ENCODE measurements around the gene SDC3.

Gene SDC3

DNA sequence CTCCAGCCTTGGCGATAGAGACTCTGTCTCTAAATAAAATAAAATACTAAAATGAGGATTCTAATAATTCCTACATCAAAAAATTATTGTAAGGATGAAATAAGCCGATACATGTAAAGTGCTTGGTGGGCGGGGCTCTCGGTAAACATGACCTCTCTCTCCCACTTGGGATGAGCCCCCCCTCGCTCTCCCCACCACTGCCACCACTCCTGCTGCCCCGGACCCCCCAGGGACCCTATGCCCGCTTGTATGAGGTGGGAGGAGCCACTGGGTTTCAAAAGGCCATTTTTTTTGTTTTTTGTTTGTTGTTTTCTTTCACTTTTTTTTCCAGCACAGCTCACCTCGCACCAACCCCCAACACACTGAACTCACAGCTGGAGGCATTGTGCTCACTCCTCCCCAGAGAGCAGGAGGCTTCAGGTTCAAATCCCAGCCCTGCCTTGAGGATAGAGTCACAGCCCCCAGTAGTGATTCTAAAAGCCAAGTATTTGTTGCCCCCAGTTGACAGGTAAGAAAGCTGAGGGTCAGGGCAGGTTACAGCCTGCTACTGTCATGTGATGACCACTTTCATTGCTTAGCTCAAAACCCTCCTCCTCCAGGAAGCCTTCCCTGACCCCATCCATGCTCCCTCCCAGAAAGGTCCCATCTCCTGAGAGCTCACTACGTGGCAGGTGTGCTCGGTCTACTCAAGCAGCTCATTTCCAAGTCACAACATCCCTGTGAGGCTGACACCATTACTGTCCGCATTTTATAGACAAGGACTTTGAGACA, 4.2 kb downstream of the SDC3 start:
- DNase-seq: no peak

DNA sequence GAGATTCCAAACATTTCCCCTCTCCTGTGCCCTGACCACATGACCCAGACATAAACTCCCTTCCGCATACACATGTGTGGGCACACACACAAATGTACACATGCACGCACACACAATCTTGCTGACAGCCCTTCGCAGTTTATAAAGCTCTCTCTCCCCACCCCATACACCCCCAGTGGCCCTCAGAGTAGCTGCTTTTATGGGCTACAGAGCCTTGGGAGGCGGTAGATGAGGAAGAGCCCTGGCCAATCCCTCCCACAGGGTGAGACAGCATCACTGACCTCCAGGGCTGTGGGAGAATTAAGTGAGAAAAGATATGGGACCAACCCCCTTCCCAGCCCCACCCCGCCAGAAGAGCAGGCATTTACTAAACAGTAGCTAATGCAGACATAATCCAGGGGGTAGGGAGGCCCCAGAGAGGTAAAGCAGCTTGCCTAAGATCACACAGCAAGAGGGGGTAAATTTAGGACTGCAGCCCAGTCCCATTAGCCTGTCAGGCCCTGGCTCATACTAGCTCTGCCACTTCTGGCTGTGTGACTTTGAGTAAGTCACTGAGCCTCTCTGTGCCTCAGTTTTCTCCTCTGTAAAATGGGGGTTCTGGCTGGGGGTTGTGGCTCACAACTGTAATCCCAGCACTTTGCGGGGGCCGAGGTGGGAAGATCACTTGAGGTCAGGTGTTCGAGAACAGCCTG, 5.1 kb downstream of the SDC3 start:
- DNase-seq: no peak

DNA sequence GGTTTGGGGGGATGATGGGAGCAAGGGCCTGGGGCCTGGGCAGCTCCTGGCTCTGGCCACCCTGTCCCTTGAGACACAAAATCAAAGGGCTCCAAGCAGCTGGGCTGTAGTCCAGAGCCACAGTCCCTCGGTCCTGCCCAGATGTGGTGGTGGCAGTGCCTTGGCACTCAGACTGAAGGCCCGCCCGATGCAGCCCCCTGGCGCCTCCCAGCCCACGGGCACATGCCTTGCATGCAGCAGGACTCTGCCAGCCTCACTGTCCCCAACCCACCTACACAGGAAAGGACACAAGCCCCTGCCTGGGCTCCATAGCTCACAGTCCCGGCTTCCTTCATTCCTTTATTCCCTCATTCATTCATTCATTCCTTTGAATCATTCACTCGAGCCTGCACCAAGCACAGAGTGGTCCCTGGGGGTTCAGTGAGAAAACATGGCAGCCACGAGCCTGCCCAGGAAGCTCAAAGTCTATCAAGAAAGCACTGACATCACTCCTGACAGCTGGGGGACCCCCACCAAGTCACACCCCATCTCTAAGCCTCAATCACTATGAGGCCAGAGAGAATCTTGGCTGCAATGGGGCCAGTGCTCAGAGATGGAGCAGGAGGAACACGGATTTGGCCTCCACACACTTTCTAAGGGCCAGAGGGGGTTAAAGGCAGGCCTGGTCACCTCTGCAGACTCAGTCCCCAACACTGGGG, 5.8 kb downstream of the SDC3 start:
- DNase-seq: no peak

DNA sequence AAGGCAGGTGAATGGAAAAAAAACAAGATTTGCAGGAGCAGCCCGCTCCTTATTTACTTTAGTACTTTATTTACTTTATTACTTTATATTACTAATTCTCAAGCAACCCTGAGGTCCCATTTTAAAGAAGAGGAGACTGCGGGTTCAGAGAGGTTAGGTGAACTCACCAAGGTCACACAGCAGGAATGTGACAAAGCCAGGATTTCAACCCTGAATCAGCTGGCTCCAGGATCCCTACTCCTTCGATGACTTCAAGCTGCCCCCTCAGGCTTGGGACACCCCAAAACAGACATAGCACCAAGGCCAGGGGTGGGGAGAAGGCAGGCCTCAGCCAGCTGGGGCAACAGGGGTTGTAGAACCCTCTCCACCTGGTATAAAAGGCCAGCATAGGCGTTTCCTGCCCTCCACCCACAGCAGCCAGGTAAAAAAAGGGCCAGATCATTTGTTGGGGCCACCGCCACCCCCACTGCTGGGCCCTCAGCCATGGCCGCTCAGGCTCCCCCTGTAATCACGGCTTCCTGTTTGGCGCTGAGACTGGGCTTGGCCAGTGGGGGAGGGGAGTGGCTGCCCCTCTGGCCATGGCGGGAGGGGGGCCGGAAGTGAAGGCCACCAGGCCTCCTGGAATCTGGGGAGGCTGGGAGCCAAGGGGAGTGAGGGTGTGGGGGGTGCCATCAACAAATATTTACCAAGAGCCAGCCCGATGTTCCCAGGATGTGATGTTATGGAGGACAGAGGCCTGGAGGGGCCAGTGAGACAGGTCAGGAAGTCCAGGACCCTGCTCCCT, 6.6 kb downstream of the SDC3 start:
- no peak for DNase-seq

DNA sequence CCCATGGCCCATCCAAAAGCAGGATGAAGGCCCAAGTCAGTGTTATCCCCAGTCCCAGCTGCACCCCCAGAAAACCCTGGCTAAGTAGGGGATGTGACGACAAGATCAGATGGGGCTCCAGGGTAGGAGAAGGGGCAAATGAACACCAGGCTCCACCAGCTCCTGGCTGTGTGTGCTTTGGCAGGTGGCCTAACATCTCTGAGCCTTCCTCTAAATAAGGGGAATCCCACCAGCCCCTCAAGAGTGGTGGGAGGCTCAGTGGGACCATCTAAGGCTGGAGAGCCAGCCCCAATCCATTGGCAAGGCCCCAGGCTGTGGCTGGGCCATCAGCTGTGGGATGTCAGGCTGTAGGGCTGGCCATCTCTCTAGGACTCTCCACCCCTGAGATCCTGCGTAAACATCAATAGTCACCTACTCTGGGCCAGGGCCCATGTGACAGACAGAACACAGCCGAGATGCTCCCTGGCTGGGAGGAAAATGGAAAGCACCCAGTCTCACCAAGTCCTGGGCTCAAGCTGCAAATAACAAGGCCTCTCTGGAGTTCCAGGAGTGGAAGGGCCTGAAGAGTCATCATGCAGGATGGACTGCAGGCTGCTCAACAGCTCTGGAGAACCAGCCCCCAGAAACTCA, 7.5 kb downstream of the SDC3 start:
- no peak for DNase-seq

DNA sequence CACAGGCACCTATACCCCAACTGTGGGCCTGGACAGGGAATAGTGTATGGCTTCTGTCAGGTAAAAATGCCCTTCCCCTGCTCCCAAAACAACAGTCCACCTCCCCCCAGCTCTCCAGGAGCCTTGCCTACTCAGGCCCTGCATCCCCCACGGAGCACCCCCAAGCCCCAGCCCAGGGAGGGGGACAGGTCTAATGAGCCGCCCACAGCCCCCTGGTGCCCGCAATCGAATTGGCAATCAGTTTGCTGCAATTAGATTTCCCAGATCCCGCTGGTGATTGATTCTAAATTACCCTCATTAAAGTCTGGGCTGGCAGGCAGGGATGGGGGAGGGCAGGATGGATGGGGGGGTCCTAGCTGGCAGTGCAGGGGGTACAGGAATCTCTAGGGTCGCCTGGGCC, 8.1 kb downstream of the SDC3 start:
- no peak for DNase-seq

DNA sequence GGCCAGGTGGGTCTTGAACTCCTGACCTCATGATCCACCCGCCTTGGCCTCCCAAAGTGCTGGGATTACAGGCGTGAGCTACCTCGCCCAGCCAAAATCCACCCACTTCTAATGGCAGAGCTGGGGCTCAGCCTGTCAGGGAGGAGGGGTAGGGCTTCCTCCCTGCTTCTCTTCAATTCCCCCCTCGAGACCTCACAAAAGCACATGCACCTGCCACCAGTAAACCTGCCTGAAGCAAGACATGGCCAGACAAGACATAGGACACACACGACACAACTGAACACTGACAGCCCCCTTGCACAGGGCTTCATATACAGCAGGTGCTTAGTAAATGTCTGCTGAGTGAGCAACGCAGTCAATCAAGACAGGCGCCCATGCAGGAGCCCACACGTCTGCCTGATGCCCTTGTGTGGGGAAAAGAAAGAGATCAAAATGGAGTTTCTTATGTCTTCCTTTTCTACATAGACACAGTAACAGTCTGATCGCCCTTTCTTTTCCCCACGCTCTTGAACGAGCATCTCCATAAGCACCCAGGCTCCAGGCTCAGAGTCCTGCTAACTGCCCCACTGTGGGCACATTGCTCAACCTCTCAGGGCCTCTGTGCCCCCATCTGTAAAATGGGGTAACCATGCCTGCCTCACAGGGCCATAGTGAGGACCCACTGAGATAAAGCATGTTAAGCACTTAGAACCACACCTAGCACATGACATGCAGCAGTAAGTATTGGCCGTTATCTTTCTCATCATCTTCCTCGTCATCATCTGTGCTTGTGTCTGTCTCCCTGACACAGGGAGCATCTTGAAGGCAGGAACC, 8.8 kb downstream of the SDC3 start:
- DNase-seq: no peak

DNA sequence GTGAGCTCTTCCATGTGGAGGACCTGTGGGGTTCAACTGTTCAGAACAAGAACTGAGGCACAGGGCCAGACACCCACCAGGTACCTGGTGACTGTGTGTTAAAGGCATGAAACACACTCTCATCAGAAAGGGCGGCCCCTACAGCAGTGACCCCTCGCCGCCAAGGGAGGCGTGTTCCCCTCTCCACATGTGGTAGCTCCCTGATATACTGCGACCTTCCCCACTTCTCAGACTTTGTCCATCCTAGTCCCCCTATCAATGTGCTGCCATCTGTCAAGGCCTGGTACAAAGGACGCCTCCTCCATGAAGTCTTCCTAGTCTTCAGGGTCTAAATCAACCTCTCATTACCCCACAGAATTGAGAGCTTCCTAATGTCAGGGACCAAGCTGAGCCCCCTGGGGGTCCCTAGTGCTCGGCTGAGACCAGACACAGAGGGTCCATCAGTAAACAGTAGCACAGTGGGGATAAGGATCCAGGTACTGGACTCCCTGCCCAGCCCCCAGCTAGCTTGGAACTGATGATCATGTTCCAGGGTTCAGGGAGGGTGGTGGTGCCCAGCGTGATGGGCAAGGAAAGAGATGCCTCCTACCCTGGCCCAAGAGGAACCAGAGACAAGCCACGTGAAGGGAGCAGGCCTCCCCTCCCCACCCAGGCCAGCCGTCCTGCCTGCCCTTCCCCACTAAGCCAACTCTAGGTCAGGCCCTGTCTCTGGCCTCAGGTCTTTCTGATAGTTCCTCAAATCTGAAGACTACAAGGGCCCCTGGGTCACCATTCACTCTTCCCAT, 10.3 kb downstream of the SDC3 start:
- no peak for DNase-seq

DNA sequence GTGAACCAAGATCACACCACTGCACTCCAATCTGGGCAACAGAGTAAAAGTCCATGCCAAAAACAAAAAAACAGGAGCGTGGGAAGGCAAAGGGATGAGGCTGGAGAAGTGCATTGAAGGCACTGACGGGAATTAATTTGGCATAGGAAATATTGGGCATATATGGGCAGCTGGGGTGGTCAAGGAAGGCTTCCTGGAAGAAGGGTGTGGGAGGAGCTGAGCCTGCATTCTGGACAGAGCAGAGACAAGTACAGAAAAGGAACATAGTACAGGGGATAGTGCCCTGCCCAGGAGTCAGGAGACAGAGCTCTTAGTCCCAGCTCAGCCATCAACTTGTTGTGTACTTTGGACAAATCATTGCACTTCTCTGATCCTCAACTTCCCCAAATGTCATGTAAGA, 11.7 kb downstream of the SDC3 start:
- no peak for DNase-seq

DNA sequence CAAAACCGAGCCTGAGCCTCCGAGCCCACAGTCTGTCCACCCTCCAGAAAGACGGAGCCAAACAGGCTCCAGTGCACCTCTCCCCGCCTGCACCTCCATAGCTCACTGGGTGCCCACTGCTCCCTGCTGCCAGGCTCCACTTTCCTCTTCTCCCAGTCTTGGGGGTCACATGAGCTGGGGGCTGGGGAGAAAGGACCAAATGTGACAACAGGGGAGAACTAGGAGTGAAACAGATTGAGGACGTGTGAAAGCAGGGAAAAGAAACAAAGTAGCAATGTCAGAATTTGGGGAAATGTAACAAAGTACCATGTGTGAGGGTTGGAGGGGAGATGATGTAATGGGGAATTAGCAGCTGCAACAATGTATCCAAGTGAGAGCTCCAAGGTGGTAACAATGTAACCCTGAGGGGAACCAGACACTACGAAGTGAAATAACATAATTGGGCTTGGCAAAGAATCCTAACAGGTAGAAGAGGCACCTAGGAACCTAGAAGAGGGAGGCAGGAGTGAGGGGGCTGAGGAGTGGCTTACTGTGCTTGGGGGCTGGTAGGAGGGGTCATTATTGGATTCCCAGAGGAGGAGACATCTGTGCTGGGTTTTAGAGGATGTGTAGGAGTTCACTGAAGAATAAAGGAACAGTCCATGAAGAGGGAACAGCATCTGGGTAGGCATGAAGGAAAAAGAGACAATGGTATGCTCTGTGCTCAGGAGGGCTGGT, 12.5 kb downstream of the SDC3 start:
- no peak for DNase-seq

DNA sequence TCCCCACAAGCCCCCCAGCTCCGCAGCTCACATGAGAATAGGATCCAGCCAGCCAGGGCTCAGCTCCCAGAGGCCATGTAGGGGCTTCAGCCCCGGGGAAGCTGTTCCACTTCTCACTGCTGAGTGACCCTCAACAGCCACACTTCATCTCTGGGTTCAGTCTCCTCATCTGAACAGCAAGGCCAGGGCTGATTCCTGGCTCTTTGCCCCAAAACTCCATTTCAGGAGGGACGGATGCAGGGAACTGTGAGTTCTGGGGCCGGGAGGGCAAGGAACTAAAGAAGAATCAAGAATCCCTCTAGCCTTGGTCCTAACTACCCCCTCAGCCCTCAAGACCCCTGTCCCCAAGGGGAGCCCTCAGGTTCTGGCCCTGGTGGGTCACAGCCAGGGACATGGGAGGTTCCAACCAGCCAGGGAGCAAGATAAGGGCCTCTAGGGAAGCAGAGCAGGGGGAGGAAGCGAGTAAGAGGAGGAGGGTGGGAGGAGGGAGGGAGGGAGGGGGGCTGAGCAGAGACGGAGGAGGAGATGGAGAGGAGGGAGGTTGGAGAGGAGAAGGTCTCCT, 13.1 kb downstream of the SDC3 start:
- DNase-seq: no peak

DNA sequence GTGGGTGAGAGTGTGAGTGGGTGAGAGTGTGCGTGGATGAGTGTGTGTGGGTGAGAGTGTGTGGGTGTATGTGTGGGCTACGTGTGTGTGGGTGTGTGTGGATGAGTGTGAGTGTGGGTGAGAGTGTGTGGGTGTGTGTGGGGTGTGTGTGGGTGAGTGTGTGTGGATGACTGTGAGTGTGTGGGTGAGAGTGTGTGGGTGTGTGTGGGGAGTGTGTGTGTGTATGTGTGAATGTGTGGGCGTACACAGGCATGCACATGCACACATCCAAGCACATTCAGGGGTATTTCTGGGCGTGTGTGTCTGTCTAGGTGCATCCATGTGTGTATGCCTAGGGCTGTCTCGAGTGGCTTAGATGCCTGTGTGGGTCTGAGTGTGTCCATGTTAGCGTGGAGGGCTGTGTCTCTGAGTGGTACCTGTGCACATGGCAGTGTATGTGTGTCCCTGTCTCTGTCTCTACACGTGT, 14.0 kb downstream of the SDC3 start:
- DNase-seq: no peak

DNA sequence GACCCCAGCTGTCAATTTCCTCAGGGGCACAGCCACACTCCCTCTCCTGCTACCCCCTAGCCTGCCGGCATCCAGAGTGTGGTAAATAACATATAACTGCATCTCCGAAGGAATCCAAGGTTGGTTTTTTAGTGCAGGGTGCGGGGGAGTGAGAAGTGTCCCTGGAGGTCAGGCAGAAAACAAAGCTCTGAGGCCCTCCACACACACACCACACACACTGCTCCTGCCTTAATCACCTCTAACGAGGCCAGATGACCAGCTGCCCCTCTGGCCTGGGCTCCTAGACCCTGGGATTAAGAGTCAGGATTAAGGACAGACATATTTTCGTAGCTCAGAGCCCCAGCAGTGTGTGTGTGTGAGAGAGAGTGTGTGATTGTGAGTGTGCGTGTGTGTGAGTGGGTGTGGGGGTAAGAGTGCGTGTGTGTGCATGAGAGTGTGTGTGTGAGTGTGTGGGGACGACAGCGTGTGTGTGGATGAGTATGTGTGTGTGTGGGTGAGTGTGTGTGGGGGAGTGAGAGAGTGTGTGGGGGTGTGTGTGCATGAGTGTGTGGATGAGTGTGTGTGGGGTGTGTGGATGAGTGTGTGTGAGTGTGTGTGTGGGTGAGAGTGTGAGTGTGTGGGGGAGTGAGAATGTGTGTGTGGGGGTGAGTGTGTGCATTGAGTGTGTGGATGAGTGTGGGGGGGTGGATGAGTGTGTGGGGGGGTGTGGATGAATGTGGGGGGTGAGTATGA, 14.6 kb downstream of the SDC3 start:
- DNase-seq: no peak

DNA sequence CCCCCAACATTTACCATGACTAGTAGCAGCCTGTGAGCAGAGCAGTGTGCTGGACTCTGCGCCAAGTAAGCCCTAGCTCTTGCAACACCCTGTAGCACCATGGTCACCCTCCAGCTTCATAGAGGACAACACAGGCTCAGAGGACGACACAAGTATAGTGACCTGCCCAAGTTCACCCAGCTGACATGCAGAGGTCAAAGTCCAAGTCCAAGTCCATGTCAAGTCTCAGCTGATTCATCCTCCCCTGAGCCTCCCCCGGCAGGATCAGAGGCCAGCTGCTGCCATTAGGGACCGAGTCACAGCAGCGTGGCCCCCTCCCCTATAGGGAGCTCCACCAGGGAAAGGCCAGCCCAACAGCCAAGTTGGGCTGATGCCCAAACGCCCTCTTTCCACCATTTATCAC, 15.9 kb downstream of the SDC3 start:
- no peak for DNase-seq

DNA sequence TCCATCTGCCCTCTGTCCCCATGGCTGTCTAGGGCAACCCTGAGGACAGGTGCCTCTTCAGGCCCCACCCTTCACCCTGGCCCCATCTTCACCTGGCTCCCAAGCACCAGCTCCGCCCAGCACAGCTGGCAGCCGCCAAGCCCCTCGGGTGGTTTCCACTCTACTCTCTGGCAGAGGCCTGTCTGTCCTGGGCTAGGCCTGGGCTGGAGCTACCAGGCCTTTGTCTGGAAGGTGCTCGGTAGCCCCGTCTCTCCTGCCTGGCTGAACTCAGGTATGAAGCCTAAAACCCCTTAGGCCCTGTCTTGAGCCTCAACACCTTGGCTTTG, 17.4 kb downstream of the SDC3 start:
- DNase-seq: no peak

DNA sequence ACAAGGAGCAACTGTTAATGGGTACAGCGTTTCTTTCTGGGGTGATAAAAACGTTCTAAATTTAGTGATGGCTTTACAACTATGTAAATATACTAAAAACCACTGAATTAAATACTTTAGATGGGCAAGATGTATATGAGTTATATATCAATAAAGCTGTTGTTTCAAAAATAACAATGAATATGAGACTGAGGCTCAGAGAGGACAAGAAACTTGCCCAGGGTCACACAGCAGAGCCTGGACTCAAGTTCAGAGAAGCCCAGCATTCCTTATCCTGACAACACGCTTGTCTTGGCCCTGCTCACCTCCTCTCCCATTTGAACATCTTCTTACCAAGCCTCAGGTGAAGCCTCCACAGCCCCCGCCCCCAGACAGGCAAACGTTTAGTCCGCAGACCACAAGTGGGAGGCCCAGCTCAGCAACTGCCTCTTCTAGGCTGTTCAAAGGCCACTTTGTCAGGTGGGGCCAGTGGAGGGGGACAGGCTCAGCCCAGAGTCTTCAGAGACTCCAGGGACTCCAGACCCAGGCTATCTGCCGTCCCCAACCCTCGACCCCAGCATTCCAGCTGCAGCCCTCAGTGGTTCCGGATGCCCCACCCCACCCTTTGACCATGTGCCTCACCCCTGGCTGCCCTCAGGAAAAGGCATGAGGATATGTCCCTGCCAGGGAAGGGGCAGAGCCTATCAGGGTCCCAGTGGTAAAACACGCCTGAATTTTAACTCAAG, 17.9 kb downstream of the SDC3 start:
- DNase-seq: no peak

DNA sequence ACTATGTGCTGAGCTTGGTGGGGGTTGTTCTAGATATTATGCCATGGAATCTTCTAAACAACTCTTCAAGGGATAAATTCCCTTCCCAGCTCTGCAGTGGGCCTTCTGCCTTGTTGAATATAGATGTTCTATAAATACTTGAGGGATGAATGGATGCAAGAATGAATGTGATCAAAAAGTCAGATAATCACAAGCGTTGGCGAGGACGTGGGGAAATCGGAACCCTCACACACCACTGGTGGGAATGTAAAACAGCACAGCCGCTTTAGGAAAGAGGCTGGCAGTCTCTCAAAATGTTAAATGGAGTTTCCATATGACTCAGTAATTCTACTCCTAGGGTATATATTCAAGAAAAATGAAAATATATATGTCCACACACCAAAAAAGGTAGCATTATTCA, 19.0 kb downstream of the SDC3 start:
- DNase-seq: no peak

DNA sequence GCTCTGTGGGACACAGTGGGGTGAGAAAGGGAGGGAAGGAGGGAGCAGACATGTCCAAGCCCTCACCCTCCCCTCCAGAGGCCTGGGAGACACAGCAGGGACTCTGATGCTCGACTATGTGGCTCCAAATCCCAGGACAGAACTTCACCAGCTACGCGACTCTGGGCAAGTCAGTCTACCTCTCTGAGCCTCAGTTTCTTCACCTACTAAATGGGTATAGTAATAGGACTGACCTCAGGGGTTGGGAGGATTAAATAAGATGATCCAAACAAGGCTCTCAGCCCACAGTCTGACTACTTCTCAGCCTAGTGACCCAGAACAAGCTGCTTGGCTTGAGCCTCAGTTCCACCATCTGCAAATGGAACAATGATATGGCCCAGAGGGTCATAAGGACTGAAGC, 19.6 kb downstream of the SDC3 start:
- no peak for DNase-seq

DNA sequence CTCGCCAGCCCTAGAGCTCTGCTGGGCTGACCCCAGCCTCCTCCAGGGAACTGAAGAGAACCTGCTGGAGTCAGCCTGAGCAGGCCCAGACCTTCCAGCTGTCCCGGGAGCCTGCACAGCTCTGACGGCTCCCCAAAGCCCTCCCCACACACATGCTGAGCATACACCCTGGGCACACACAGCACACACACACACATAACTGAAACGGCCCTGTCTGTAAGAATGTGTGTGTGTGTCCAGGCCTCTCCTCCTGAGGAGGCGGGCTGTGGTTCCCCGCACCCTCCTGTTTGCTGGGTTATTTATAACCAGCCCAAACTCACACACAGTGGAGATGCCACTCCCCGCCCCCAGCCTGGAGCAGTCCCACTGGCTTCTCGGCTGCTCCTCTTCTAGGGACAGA, 20.2 kb downstream of the SDC3 start:
- DNase-seq: no peak
